Ovary (tissue), 9 donors: ENCODE results near the gene CREB3L1. TPM values are rescaled to one million over a fixed set of nuclear protein-coding genes. Genes with fewer than 3 reads are reported as not detected.

Source experiments
- DNase-seq, 5 donors: peaks; one replicate each; pipeline ENCODE4 v3.0.0-alpha.2; 2019 to 2020
- H3K27ac ChIP-seq, 2 donors: fragments of 200-600 bp; one replicate each; pipeline versions ENCODE4 v1.5.1 to v1.8.0; 2019 to 2022
- H3K27me3 ChIP-seq: fragments of 200-600 bp; one replicate; pipeline ENCODE4 v1.8.0; 2022
- H3K36me3 ChIP-seq: fragments of 200-600 bp; sonication (generic); one replicate; pipeline ENCODE4 v1.5.1; 2019
- H3K4me1 ChIP-seq: one replicate; pipeline ENCODE4 v1.8.1; 2013; ENCODE audit warnings: mild to moderate bottlenecking, moderate library complexity; ENCODE audit not compliant: insufficient read depth
- H3K4me3 ChIP-seq: fragments of 200-600 bp; sonication (generic); one replicate; pipeline ENCODE4 v1.5.1; 2017
- H3K9me3 ChIP-seq, 2 donors: fragments of 200-600 bp in 1 of 2; sonication (generic) in 1 of 2; one replicate each; pipeline versions ENCODE4 v1.5.1 to v1.8.1; 2013 to 2019; ENCODE audit warnings: mild to moderate bottlenecking in 1 of 2, moderate library complexity in 1 of 2
- CTCF ChIP-seq, 3 donors: fragments of 450-650 bp in 2 of 3; fragments of 200-600 bp in 1 of 3; IDR thresholded peaks; one replicate each; pipeline versions ENCODE4 v1.5.1 to v1.8.0; 2016 to 2022; ENCODE audit warnings: antibody characterized with exemption in 3 of 3, mild to moderate bottlenecking in 1 of 3
- EP300 ChIP-seq: sonication (generic); formaldehyde crosslinking; IDR thresholded peaks from one replicate; pipeline ENCODE4 v1.6.1; 2017; ENCODE audit warnings: antibody characterized with exemption
- POLR2A ChIP-seq: fragments of 450-650 bp; IDR thresholded peaks from one replicate; pipeline ENCODE4 v1.6.1; 2017; ENCODE audit warnings: antibody characterized with exemption, mild to moderate bottlenecking, moderate library complexity
- WGBS, 3 donors: extraction: QIAGEN DNeasy Blood & Tissue Kit in 1 of 3; methylation state at CpG; one replicate each; pipeline versions ENCODE4 v1.1.5 to v1.1.7; 2013 to 2017; 5-methylcytosine and 5-hydroxymethylcytosine counted together
- intact Hi-C, 4 donors: fragments of 100-400 bp; cut with DNase I; formaldehyde crosslinking; loops; one replicate each; pipeline versions ENCODE4 v1.11.0 to v1.15.1; 2022 to 2023
- polyA plus RNA-seq, 2 donors: library from polyadenylated mRNA; stranded (reverse); fragments of 200-250 nt in 1 of 2; fragments of 350-450 nt in 1 of 2; fragmentation: Illumina TruSeq in 1 of 2; extraction: RNeasy Lipid Tissue Mini Kit (QIAGEN cat#74804) in 1 of 2; gene quantifications; one replicate each; pipeline ENCODE4 v1.2.3, GENCODE V29; 2013 to 2014
- total RNA-seq, 7 donors: library from RNA; depleted of rRNA in 2 of 7; stranded (reverse); fragments of >200 nt in 2 of 7; fragmentation: NEBNext Ultra II Directional in 3 of 7; extraction: Animal tissue kit (Norgen Biotek cat#: 25700) in 3 of 7; gene quantifications; one replicate each; pipeline versions ENCODE4 v1.1.0 to v1.2.4, GENCODE V29; 2016 to 2023
- donor health status: DM: no; HTN: no; CAD: no; lungs with moderate emphysema.
- donor health status: DM: no; HTN: no; CAD: no.
- donor health status: Bipolar disorder and iron deficiency.
- donor health status: DM: yes; HTN: yes; CAD: no.
- donor health status: DM: no; HTN: no; CAD: no.
- donor health status: DM: yes; HTN: yes; CAD: no.

CREB3L1 gene
- total and polyA plus RNA-seq, 9 donors = 1.7 to 63.0 (median 7.5) TPM

DNA sequence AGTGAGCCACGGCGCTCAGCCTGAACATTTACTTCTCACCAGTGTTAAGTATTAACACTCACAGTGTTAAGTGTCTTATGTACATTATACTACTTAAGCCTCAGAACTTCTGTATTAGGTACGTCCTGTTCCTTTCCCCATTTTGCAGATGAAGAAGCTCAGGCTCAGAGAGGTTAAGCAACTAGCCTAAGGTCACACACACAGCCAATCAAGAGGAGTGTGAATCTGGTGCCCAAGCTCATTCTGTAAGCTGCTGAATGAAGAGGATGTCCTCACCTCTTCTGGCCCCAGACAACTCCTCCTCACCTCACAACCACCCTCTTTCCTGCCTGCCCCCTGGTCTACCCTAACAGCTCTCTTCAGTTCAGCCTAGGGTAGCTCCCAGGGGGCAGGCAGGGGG, 29.9 kb downstream of the CREB3L1 start:
- TF ChIP-seq POLR2A = no peak
- no peak for TF ChIP-seq EP300
- TF ChIP-seq CTCF (IDR thresholded peaks at IDR 0.05) = no peak
- no peaks in the 10 kb centered on the region for H3K9me3 ChIP-seq
- H3K4me3 ChIP-seq = no peak overlapping the region
- no peak overlapping the region for H3K27ac ChIP-seq
- intact Hi-C loops = loop anchor here in 1 of 4 donors (10.0 kb wide), 1 partner anchor 343 kb away; no protein-coding TSS in a partner anchor
- H3K4me1 ChIP-seq = no peaks in the 10 kb centered on the region
- 85 to 92% (median 92%) methylated on average over 3 of the region's 3 CpGs for WGBS, 3 donors
- DNase-seq = no peak
- H3K27me3 ChIP-seq = no peaks in the 10 kb centered on the region
- H3K36me3 ChIP-seq = no peaks in the 10 kb centered on the region

- intact Hi-C loops = loop anchor here (1.0 to 10.0 kb wide), 3 partner anchors 69 to 343 kb away; no protein-coding TSS in a partner anchor
- WGBS, 3 donors = 73 to 81% (median 74%) methylated on average over 13 to 14 of the region's 14 CpGs
These were observed 30.4 kb downstream of the CREB3L1 start for GRCh38 chr11:46307785-46308341.

GRCh38 chr11:46308631-46309419, 31.4 kb downstream of the CREB3L1 start:
- Histone ChIP-seq H3K4me1 (no peaks in the 10 kb centered on the region), H3K36me3 (no peaks in the 10 kb centered on the region), H3K27ac (no peak overlapping the region), H3K4me3 (no peak overlapping the region), H3K27me3 (no peaks in the 10 kb centered on the region), H3K9me3 (no peaks in the 10 kb centered on the region)
- no peak for TF ChIP-seq EP300
- TF ChIP-seq CTCF (IDR thresholded peaks at IDR 0.05) = peak; percentile 86 to 93 (median 92)
- TF ChIP-seq POLR2A = no peak
- WGBS, 3 donors = 26 to 32% (median 31%) methylated on average over 12 of the region's 12 CpGs
- intact Hi-C loops = loop anchor here (1.0 to 10.0 kb wide), 3 partner anchors 70 to 344 kb away; no protein-coding TSS in a partner anchor
- DNase-seq = peak; percentile 68 to 89 (median 84)

More at GRCh38 chr11:46307785-46308341, 30.4 kb downstream of the CREB3L1 start:
- no peak for DNase-seq
- Histone ChIP-seq H3K36me3 (no peaks in the 10 kb centered on the region), H3K9me3 (no peaks in the 10 kb centered on the region), H3K27ac (no peak overlapping the region), H3K4me3 (no peak overlapping the region), H3K4me1 (no peaks in the 10 kb centered on the region), H3K27me3 (no peaks in the 10 kb centered on the region)
- TF ChIP-seq POLR2A = no peak
- no peak for TF ChIP-seq CTCF (IDR thresholded peaks at IDR 0.05)
- no peak for TF ChIP-seq EP300

- Histone ChIP-seq H3K4me1 (no peaks in the 10 kb centered on the region), H3K4me3 (no peak overlapping the region), H3K27me3 (no peaks in the 10 kb centered on the region), H3K9me3 (no peaks in the 10 kb centered on the region), H3K27ac (no peak overlapping the region), H3K36me3 (no peaks in the 10 kb centered on the region)
- no peak for TF ChIP-seq EP300
- TF ChIP-seq POLR2A = no peak
- TF ChIP-seq CTCF (IDR thresholded peaks at IDR 0.05) = no peak
- no peak for DNase-seq
- 61 to 71% (median 67%) methylated on average over 4 of the region's 4 CpGs for WGBS, 3 donors
- intact Hi-C loops = loop anchor here in 3 of 4 donors (2.0 to 10.0 kb wide), 2 partner anchors 71 to 345 kb away; no protein-coding TSS in a partner anchor
These were observed 32.4 kb downstream of the CREB3L1 start for GRCh38 chr11:46309814-46310259.
